A673 (cell line): ENCODE data around the gene DRC7.

ENCODE experiments used
- CTCF ChIP-seq: fragments of 300-800, 200-600 bp; sonication (generic); conservative IDR thresholded peaks from 2 replicates; pipeline ENCODE4 v1.5.1; 2017; ENCODE audit warnings: low read depth, mild to moderate bottlenecking, antibody characterized with exemption, low read length, moderate library complexity, mixed read lengths
- EZH2 ChIP-seq: fragments of 200-600 bp; sonication (generic); IDR thresholded peaks from 2 replicates; pipeline ENCODE4 v1.6.1; 2017; ENCODE audit warnings: borderline replicate concordance, low read depth, mild to moderate bottlenecking, mixed read lengths, antibody characterized with exemption, low read length; ENCODE audit not compliant: poor library complexity, severe bottlenecking

GRCh38 chr16:57664662-57665025 lies 30.0 kb upstream of the DRC7 start:
- no peak for TF ChIP-seq CTCF
- no peak for TF ChIP-seq EZH2
